Calu3 (cell line): ENCODE results near the gene MRPL24. TPM values are rescaled to one million over a fixed set of nuclear protein-coding genes. Genes with fewer than 3 reads are reported as not detected.

Experiments used
- BruUV-seq: library from RNA; stranded (reverse); fragments of 400-500 nt; replicated peaks from 2 replicates; lab custom pipeline; 2021; lab: Mats Ljungman, UMichigan
- CTCF ChIA-PET: fragments of 300-600 bp; sonication (Branson Sonifier 250); formaldehyde crosslinking; loops from one replicate; lab custom pipeline; 2022; ENCODE audit warnings: antibody characterized with exemption; lab: Charles Lee
- DNase-seq: peaks from one replicate; pipeline ENCODE4 v3.0.0; 2022
- H3K27ac Mint-ChIP-seq: one replicate; pipeline ENCODE4 v1.8.0; 2022; ENCODE audit warnings: mixed read lengths; ENCODE audit not compliant: unreplicated experiment
- H3K27me3 Mint-ChIP-seq: one replicate; pipeline ENCODE4 v1.8.0; 2022; ENCODE audit warnings: mixed read lengths; ENCODE audit not compliant: unreplicated experiment
- H3K36me3 Mint-ChIP-seq: one replicate; pipeline ENCODE4 v1.8.0; 2022; ENCODE audit warnings: mild to moderate bottlenecking, moderate library complexity, mixed read lengths; ENCODE audit not compliant: insufficient read depth, unreplicated experiment
- H3K4me1 Mint-ChIP-seq: one replicate; pipeline ENCODE4 v1.8.0; 2022; ENCODE audit warnings: mild to moderate bottlenecking, low read depth, mixed read lengths; ENCODE audit not compliant: unreplicated experiment
- H3K4me3 Mint-ChIP-seq: one replicate; pipeline ENCODE4 v1.8.0; 2022; ENCODE audit warnings: mild to moderate bottlenecking, low read depth, moderate library complexity, mixed read lengths; ENCODE audit not compliant: unreplicated experiment
- H3K9me3 Mint-ChIP-seq: one replicate; pipeline ENCODE4 v1.8.0; 2022; ENCODE audit warnings: low read depth, mixed read lengths; ENCODE audit not compliant: unreplicated experiment
- intact Hi-C: fragments of 100-400 bp; cut with micrococcal nuclease; formaldehyde crosslinking; loops from one replicate; pipeline ENCODE4 v1.10.0; 2022; ENCODE audit not compliant: unreplicated experiment
- total RNA-seq: library from RNA; stranded (reverse); gene quantifications from 2 replicates; pipeline ENCODE4 v1.2.3, GENCODE V29; 2022
- TF ChIP-seq, protein P1 (sequence below): fragments of 200-600 bp; IDR thresholded peaks from one replicate; pipeline ENCODE4 v1.8.0; 2022; ENCODE audit warnings: antibody characterized with exemption; ENCODE audit not compliant: unreplicated experiment

MRPL24 gene
- total RNA-seq, 1 experiment from 2014 or later: 138 TPM

DNA sequence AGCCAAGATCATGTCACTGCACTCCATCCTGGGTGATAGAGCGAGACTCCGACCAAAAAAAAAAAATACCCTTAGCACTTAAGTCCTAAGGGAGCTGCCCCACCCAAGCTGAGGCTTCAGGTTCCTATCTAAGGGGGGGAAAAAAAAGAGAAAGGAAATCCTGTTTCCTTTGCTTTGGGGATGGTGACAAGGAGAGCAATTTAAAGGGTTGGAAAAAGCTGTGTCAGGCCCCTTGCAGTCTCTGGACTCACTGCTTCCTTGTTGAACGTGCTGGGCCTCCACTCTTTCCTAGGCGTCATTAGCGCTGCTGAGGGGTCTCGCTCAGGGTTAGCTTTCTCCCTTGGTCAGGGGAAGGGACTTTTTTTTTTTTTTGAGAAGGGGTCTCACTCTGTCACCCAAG, 44.6 kb upstream of the MRPL24 start:
- Mint-ChIP-seq H3K27me3 (no peaks in the 10 kb centered on the region), H3K4me1 (peaks cover 10% of the 10 kb centered on the region), H3K4me3 (no peak overlapping the region), H3K27ac (no peak overlapping the region), H3K36me3 (peaks cover 45% of the 10 kb centered on the region), H3K9me3 (no peaks in the 10 kb centered on the region)
- intact Hi-C loops: no loop called here
- DNase-seq: no peak
- no TSS peak for BruUV-seq
- CTCF ChIA-PET: interaction anchor here (0.7 kb wide), 1 partner anchor 393 kb away, joined by 3 read pairs; no protein-coding TSS in a partner anchor
- TF ChIP-seq, protein P1, sequence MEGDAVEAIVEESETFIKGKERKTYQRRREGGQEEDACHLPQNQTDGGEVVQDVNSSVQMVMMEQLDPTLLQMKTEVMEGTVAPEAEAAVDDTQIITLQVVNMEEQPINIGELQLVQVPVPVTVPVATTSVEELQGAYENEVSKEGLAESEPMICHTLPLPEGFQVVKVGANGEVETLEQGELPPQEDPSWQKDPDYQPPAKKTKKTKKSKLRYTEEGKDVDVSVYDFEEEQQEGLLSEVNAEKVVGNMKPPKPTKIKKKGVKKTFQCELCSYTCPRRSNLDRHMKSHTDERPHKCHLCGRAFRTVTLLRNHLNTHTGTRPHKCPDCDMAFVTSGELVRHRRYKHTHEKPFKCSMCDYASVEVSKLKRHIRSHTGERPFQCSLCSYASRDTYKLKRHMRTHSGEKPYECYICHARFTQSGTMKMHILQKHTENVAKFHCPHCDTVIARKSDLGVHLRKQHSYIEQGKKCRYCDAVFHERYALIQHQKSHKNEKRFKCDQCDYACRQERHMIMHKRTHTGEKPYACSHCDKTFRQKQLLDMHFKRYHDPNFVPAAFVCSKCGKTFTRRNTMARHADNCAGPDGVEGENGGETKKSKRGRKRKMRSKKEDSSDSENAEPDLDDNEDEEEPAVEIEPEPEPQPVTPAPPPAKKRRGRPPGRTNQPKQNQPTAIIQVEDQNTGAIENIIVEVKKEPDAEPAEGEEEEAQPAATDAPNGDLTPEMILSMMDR: no peak

DNA sequence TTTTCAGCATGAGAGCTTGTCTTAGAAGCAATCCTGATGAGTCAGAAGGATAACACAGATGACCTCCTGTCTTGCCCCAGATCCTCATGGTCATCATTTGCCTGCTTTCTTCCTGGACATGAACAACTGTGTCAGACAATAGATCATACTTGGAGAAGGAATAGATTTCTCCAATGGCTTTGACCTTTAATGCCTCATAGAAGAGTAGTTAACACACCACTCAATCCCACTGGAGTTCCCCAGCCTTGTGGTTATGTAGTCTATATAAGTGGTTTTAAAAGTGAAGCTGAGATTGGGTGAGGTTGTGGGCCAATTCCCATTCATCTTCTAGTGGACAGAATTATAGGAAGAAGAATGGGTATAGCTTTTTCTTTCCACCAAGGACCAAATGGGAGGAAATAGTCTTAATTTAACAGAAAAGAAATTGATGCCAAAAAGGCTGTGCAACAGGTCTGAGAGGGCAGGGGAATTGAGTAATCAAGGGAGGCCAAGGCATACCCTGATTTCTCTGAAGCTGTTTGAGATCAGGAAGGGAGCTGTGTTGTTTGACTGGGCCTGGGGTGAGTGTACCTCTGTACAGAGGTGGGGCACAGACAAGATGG, 40.8 kb upstream of the MRPL24 start:
- no peaks in the 10 kb centered on the region for H3K27me3 Mint-ChIP-seq
- no TSS peak for BruUV-seq
- H3K4me1 Mint-ChIP-seq: peaks cover 26% of the 10 kb centered on the region
- intact Hi-C loops: no loop called here
- H3K27ac Mint-ChIP-seq: no peak overlapping the region
- peaks cover 45% of the 10 kb centered on the region for H3K36me3 Mint-ChIP-seq
- CTCF ChIA-PET: interaction anchor here (0.7 kb wide), 1 partner anchor 297 kb away, joined by 3 read pairs; no protein-coding TSS in a partner anchor
- no peaks in the 10 kb centered on the region for H3K9me3 Mint-ChIP-seq
- no peak overlapping the region for H3K4me3 Mint-ChIP-seq
- TF ChIP-seq, protein P1: no peak
- no peak for DNase-seq

DNA sequence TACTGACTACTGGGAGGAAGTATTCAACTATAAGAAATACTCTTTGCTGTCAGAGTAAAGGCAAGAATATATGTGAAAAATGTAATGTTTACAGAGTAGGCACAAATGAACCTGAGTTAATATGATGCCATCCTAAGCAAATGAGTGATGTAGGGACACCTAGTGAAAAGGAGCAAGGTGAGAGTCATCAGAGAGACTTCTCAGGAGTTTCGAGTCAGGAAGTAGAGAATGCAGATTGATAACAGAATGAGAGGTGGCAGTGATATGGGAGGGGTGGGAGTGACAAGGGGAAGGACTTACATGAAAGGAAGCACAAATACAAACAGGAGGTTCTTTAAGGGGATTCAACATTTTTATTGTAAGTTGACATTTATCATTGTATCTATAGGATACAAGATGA, 36.7 kb upstream of the MRPL24 start:
- no peak for DNase-seq
- CTCF ChIA-PET: no interaction called here
- Mint-ChIP-seq H3K36me3 (peaks cover 45% of the 10 kb centered on the region), H3K4me1 (peaks cover 41% of the 10 kb centered on the region), H3K27ac (no peak overlapping the region), H3K9me3 (no peaks in the 10 kb centered on the region), H3K27me3 (no peaks in the 10 kb centered on the region), H3K4me3 (no peak overlapping the region)
- intact Hi-C loops: no loop called here
- TF ChIP-seq, protein P1: no peak
- BruUV-seq: no TSS peak

DNA sequence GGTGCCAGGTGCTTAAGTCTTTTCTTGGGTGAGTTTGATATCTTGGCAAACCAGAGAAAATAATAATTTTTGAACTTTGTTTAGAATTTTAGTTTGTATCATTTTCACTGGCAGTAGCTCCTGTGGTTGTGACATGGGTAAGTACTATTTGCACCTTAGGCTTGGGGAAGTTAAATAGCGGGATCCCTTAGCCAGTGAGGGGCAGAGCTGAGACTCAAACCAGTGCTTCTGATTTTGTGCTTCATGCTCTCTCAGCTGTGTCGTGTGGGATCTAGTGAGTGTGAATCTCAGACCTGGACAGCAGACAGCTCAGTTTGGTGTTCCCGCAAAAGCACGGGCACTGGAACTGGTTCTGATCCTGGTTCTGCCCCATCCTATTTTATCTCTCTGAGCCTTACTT, 36.1 kb upstream of the MRPL24 start:
- CTCF ChIA-PET: no interaction called here
- no peak overlapping the region for H3K27ac Mint-ChIP-seq

More for the DNA sequence above, 36.1 kb upstream of the MRPL24 start:
- H3K27me3 Mint-ChIP-seq: no peaks in the 10 kb centered on the region
- intact Hi-C loops: no loop called here
- H3K9me3 Mint-ChIP-seq: no peaks in the 10 kb centered on the region
- BruUV-seq: no TSS peak
- no peak for DNase-seq
- H3K4me3 Mint-ChIP-seq: no peak overlapping the region
- H3K36me3 Mint-ChIP-seq: peaks cover 46% of the 10 kb centered on the region
- TF ChIP-seq, protein P1: no peak
- peaks cover 44% of the 10 kb centered on the region for H3K4me1 Mint-ChIP-seq
